SK-N-SH treated with all-trans-retinoic acid at 6 μM for 48 hours (cell line): Measurements from ENCODE around the gene IFITM1.

Experiments
- ATAC-seq: fragments of 200-7000 bp; cut with Tn5 transposase; 3 replicates; pipeline ENCODE4 v1.9.1; 2020; ENCODE audit warnings: mild to moderate bottlenecking, moderate library complexity
- BACH2 ChIP-seq: fragments of 250-450 bp; sonication (Bioruptor Pico); IDR thresholded peaks from 2 replicates; pipeline ENCODE4 v1.9.0; 2021; ENCODE audit warnings: mild to moderate bottlenecking, borderline replicate concordance
- CSDC2 ChIP-seq: fragments of 250-450 bp; sonication (Bioruptor Pico); IDR thresholded peaks from 2 replicates; pipeline ENCODE4 v1.5.0; 2020; ENCODE audit warnings: mild to moderate bottlenecking, moderate library complexity
- ESRRG ChIP-seq: fragments of 250-450 bp; sonication (Bioruptor Pico); IDR thresholded peaks from 2 replicates; pipeline ENCODE4 v1.6.1; 2021; ENCODE audit warnings: mild to moderate bottlenecking
- GLIS3 ChIP-seq: fragments of 250-450 bp; sonication (Bioruptor Pico); IDR thresholded peaks from 2 replicates; pipeline ENCODE4 v1.5.0; 2020; ENCODE audit warnings: mild to moderate bottlenecking, moderate library complexity
- OSR1 ChIP-seq: fragments of 250-450 bp; sonication (Bioruptor Pico); IDR thresholded peaks from 2 replicates; pipeline ENCODE4 v1.8.0; 2022; ENCODE audit warnings: moderate library complexity, mild to moderate bottlenecking, inconsistent platforms
- PPARA ChIP-seq: fragments of 250-450 bp; sonication (Bioruptor Pico); IDR thresholded peaks from 2 replicates; pipeline ENCODE4 v1.5.0; 2020; ENCODE audit warnings: mild to moderate bottlenecking, borderline replicate concordance
- RARB ChIP-seq: fragments of 250-450 bp; sonication (Bioruptor Pico); IDR thresholded peaks from 2 replicates; pipeline ENCODE4 v1.8.0; 2021; ENCODE audit warnings: mild to moderate bottlenecking, moderate library complexity
- TOX ChIP-seq: fragments of 250-450 bp; sonication (Bioruptor Pico); IDR thresholded peaks from 2 replicates; pipeline ENCODE4 v1.8.0; 2021; ENCODE audit warnings: mild to moderate bottlenecking, moderate library complexity, borderline replicate concordance
- ZC3H10 ChIP-seq: fragments of 250-450 bp; sonication (Bioruptor Pico); IDR thresholded peaks from 2 replicates; pipeline ENCODE4 v1.5.1; 2021; ENCODE audit warnings: mild to moderate bottlenecking, moderate library complexity
- ZFP3 ChIP-seq: fragments of 250-450 bp; sonication (Bioruptor Pico); IDR thresholded peaks from 2 replicates; pipeline ENCODE4 v1.5.0; 2020; ENCODE audit warnings: mild to moderate bottlenecking, moderate library complexity
- ZNF565 ChIP-seq: fragments of 450-650 bp; formaldehyde crosslinking; conservative IDR thresholded peaks from 2 replicates; pipeline ENCODE4 v1.5.0; 2020; ENCODE audit warnings: low read depth, mild to moderate bottlenecking, moderate library complexity
- ZNF70 ChIP-seq: fragments of 450-650 bp; formaldehyde crosslinking; IDR thresholded peaks from 2 replicates; pipeline ENCODE4 v1.5.0; 2020; ENCODE audit warnings: mild to moderate bottlenecking, moderate library complexity
- ZNF8 ChIP-seq: fragments of 450-650 bp; formaldehyde crosslinking; IDR thresholded peaks from 2 replicates; pipeline ENCODE4 v1.5.0; 2020; ENCODE audit warnings: mild to moderate bottlenecking, moderate library complexity
- TF ChIP-seq, protein P1 (sequence below): fragments of 250-450 bp; sonication (Bioruptor Pico); IDR thresholded peaks from 2 replicates; pipeline ENCODE4 v1.5.1; 2021; ENCODE audit warnings: mild to moderate bottlenecking, moderate library complexity
- TF ChIP-seq, protein P2 (sequence below): fragments of 250-450 bp; sonication (Bioruptor Pico); IDR thresholded peaks from 2 replicates; pipeline ENCODE4 v1.5.0; 2020; ENCODE audit warnings: mild to moderate bottlenecking, moderate library complexity
- TF ChIP-seq, protein P3 (sequence below): fragments of 250-450 bp; sonication (Bioruptor Pico); IDR thresholded peaks from 2 replicates; pipeline ENCODE4 v1.8.0; 2020; ENCODE audit warnings: mild to moderate bottlenecking, moderate library complexity, borderline replicate concordance

IFITM1 gene

DNA sequence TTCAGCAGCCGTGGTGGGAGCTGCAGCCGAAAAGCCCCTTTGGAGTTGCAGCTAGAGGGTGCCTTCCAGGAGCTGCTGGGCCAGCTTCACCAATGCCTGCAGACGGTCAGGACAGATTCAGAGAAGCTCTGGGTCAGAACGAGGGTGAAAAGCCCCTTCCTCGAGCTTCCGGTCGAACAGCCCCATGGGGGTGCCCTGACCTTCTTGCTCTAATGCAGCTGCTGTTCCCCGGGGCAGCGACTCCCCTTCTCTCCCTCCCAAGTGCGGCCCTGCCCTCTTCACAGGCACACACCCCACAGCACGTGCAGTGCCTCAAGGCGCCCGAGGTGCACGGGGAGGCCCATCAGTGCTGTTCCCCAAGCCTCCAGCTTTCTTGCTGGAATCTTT, 16.5 kb downstream of the IFITM1 start:
- TF ChIP-seq, protein P1, sequence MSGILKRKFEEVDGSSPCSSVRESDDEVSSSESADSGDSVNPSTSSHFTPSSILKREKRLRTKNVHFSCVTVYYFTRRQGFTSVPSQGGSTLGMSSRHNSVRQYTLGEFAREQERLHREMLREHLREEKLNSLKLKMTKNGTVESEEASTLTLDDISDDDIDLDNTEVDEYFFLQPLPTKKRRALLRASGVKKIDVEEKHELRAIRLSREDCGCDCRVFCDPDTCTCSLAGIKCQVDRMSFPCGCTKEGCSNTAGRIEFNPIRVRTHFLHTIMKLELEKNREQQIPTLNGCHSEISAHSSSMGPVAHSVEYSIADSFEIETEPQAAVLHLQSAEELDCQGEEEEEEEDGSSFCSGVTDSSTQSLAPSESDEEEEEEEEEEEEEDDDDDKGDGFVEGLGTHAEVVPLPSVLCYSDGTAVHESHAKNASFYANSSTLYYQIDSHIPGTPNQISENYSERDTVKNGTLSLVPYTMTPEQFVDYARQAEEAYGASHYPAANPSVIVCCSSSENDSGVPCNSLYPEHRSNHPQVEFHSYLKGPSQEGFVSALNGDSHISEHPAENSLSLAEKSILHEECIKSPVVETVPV = no peak
- TF ChIP-seq TOX (CRISPR knock-in tag) (no peak), ESRRG (CRISPR knock-in tag) (no peak), CSDC2 (CRISPR knock-in tag) (no peak)
- TF ChIP-seq, protein P2, sequence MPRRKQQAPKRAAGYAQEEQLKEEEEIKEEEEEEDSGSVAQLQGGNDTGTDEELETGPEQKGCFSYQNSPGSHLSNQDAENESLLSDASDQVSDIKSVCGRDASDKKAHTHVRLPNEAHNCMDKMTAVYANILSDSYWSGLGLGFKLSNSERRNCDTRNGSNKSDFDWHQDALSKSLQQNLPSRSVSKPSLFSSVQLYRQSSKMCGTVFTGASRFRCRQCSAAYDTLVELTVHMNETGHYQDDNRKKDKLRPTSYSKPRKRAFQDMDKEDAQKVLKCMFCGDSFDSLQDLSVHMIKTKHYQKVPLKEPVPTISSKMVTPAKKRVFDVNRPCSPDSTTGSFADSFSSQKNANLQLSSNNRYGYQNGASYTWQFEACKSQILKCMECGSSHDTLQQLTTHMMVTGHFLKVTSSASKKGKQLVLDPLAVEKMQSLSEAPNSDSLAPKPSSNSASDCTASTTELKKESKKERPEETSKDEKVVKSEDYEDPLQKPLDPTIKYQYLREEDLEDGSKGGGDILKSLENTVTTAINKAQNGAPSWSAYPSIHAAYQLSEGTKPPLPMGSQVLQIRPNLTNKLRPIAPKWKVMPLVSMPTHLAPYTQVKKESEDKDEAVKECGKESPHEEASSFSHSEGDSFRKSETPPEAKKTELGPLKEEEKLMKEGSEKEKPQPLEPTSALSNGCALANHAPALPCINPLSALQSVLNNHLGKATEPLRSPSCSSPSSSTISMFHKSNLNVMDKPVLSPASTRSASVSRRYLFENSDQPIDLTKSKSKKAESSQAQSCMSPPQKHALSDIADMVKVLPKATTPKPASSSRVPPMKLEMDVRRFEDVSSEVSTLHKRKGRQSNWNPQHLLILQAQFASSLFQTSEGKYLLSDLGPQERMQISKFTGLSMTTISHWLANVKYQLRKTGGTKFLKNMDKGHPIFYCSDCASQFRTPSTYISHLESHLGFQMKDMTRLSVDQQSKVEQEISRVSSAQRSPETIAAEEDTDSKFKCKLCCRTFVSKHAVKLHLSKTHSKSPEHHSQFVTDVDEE = no peak
- ATAC-seq = no peak

DNA sequence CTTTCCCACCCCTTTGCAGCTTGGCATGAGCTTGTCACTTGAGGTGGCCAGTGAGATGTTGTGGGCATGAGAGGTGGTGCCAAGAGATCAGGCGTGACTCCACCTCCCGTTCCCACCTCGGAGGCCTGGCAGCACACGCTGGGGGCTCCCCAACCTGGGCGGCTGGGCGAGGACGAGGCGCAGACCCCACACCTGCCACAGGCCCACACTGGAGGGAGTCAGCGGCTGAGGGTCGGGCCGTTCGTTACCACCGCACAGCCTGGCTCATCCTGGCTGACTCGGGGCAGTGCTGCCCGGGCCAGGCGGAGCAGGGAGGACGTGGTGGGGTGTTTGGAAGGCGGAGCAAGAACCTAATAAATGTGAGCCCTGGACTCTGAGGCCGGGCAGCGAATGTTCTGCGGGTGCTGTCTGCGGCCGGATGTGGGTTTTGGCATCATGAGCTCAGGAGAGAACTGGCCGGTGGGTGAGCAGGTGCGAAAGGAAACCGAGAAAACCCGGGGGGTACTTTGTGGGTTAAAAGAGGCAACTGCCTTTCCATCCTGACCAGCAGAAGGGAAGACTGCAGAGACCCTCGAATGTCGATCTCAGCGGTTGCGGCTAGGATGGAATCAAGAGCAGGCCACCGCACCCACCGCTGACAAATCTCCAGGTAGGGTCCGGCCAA, 17.0 kb downstream of the IFITM1 start:
- no peak for TF ChIP-seq BACH2
- TF ChIP-seq, protein P2 = no peak
- no peak for TF ChIP-seq GLIS3
- no peak for TF ChIP-seq ZNF70
- TF ChIP-seq, protein P1 = no peak
- TF ChIP-seq ZNF8 = no peak
- TF ChIP-seq RARB (CRISPR knock-in tag) = no peak
- TF ChIP-seq OSR1 (CRISPR knock-in tag) = no peak
- TF ChIP-seq ZFP3 = no peak
- TF ChIP-seq ZC3H10 = no peak
- TF ChIP-seq, protein P3, sequence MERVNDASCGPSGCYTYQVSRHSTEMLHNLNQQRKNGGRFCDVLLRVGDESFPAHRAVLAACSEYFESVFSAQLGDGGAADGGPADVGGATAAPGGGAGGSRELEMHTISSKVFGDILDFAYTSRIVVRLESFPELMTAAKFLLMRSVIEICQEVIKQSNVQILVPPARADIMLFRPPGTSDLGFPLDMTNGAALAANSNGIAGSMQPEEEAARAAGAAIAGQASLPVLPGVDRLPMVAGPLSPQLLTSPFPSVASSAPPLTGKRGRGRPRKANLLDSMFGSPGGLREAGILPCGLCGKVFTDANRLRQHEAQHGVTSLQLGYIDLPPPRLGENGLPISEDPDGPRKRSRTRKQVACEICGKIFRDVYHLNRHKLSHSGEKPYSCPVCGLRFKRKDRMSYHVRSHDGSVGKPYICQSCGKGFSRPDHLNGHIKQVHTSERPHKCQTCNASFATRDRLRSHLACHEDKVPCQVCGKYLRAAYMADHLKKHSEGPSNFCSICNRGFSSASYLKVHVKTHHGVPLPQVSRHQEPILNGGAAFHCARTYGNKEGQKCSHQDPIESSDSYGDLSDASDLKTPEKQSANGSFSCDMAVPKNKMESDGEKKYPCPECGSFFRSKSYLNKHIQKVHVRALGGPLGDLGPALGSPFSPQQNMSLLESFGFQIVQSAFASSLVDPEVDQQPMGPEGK (CRISPR knock-in tag) = no peak
- TF ChIP-seq PPARA (CRISPR knock-in tag) = no peak
- TF ChIP-seq ZNF565 = no peak
- TF ChIP-seq CSDC2 (CRISPR knock-in tag) = no peak
- TF ChIP-seq, all 23 proteins: peak for 0

DNA sequence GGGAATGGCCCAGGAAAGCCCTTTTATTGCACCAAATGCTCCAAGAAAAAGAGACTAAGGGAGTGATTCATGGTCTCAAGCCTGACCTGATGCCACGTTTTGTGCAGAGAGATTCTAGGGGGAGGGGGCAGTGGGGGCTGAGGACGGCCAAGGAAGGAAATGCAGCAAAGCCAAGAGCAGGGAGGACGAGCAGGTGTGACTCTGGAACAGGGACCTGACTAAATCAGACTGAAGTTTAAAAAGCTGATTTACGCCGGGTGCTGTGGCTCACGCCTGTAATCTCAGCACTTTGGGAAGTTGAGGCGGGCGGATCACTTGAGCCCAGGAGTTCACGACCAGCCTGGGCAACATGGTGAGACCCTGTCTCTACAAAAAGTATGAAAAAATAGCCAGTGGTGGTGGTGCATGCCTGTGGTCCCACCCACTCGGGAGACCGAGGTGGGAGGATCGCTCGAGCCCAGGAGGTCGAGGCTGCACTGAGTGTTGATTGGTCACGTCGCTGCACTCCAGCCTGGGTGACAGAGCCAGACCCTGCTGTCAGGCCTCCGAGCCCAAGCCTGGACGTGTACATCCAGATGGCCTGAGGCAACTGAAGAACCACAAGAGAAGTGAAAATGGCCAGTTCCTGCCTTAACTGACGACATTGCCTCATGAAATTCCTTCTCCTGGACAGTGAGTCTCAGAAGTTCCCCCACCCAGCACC, 17.7 kb downstream of the IFITM1 start:
- TF ChIP-seq CSDC2 (CRISPR knock-in tag) = no peak
- no peak for ATAC-seq

More for the DNA sequence above, 17.0 kb downstream of the IFITM1 start:
- no peak for ATAC-seq
